Measurements from ENCODE around the gene NRP2. TPM values are rescaled to one million over a fixed set of nuclear protein-coding genes. Genes with fewer than 3 reads are reported as not detected.

NRP2 gene
- total RNA-seq, 1 experiment from 2014 or later = 73.5 TPM

- no peak for DNase-seq (ENCODE audit: low read depth)
Observed at GRCh38 chr2:205686056-205686782, 3.9 kb downstream of the NRP2 start.

- DNase-seq (ENCODE audit: low read depth) = no peak
Observed at GRCh38 chr2:205686783-205687640, 4.7 kb downstream of the NRP2 start.

- no peak for DNase-seq (ENCODE audit: low read depth)
Observed at GRCh38 chr2:205687641-205687956, 5.3 kb downstream of the NRP2 start.

GRCh38 chr2:205688417-205689200, 6.3 kb downstream of the NRP2 start:
- no peak for DNase-seq (ENCODE audit: low read depth)

GRCh38 chr2:205689820-205690219, 7.5 kb downstream of the NRP2 start:
- no peak for DNase-seq (ENCODE audit: low read depth)

- peak; percentile 84 for DNase-seq (ENCODE audit: low read depth)
Observed at GRCh38 chr2:205692104-205692503, 9.8 kb downstream of the NRP2 start.

GRCh38 chr2:205694256-205694655, 12.0 kb downstream of the NRP2 start:
- DNase-seq (ENCODE audit: low read depth) = no peak

GRCh38 chr2:205695460-205695991, 13.2 kb downstream of the NRP2 start:
- peak; percentile 90 for DNase-seq (ENCODE audit: low read depth)

- peak; percentile 78 for DNase-seq (ENCODE audit: low read depth)
Observed at GRCh38 chr2:205696331-205696926, 14.1 kb downstream of the NRP2 start.

GRCh38 chr2:205696927-205697441, 14.7 kb downstream of the NRP2 start:
- peak; percentile 91 for DNase-seq (ENCODE audit: low read depth)

- peak; percentile 65 for DNase-seq (ENCODE audit: low read depth)
Observed at GRCh38 chr2:205698286-205699268, 16.3 kb downstream of the NRP2 start.

- no peak for DNase-seq (ENCODE audit: low read depth)
Observed at GRCh38 chr2:205699515-205700289, 17.4 kb downstream of the NRP2 start.

- peak; percentile 98 for DNase-seq (ENCODE audit: low read depth)
Observed at GRCh38 chr2:205700331-205701132, 18.2 kb downstream of the NRP2 start.

GRCh38 chr2:205701509-205701908, 19.2 kb downstream of the NRP2 start:
- DNase-seq (ENCODE audit: low read depth) = peak; percentile 58

- no peak for DNase-seq (ENCODE audit: low read depth)
Observed at GRCh38 chr2:205702576-205702975, 20.3 kb downstream of the NRP2 start.

GRCh38 chr2:205703471-205704126, 21.3 kb downstream of the NRP2 start:
- DNase-seq (ENCODE audit: low read depth) = no peak

- peak; percentile 76 for DNase-seq (ENCODE audit: low read depth)
Observed at GRCh38 chr2:205704127-205704741, 21.9 kb downstream of the NRP2 start.
